Stimulated activated CD4-positive, alpha-beta T cell treated with anti-CD3 and anti-CD28 coated beads, Interleukin-4, amount 100 ng/mL, for 4 hours (primary cell): Measurements from ENCODE around the gene TMCO4.

Experiments used
- DNase-seq, 2 experiments: peaks; one replicate each; pipeline ENCODE4 v3.0.0-alpha.2; 2020

Gene TMCO4

DNA sequence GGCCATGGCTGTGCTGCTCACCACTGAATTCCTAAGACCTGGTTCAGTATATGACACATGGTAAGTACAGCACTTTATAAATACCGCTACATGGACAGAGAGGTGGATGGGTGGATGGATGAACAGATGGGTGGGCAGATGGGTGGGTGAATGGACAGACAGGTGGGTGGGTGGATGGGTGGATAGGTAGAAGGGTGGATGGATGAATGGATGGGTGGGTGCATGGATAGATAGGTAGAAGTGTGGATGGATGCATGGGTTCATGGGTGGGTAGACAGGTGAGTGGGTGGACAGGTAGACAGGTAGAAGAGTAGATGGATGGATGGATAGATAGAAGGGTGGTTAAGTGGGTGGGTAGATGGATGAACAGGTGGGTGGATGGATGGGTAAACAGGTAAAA lies 54.8 kb downstream of the TMCO4 start:
- DNase-seq = no peak

DNA sequence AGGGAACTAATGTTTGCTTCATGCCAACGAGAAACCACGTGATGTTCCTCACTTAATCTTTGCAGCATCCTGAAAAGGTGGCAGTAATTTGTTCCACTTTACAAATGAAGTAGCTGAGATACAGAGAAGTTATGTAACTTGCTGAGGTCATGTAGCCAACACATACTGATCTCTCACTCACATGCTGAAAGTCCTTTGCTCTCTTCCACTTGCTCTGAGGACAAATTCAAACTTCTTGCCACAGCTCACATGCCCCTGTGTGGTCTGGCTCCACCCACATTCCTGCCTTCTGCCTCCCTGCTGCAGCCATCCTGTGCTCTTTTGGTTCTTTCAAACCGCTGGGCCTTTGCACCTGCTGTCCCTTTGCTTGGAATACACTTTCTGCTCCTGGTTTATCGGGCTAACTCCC lies 55.4 kb downstream of the TMCO4 start:
- no peak for DNase-seq

DNA sequence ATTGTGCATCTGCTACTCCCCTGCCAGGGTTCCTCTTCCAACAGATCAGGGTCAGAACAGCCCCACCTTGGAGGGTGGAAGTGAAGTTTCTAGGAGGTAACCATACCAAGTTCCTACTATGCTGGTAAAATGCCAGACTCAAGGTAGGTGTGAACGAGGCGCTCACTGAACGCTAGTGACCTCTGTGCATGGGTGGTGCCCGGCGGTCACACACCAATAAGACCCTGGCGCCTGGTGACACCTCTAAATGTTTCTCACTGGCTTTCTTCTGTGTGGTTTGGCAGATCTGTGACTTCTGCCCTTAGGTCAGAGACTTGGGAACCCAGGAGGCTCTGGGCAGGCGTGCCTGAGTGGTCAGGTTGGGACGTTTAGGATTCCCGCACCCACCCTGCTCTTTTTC lies 55.9 kb downstream of the TMCO4 start:
- DNase-seq = no peak

DNA sequence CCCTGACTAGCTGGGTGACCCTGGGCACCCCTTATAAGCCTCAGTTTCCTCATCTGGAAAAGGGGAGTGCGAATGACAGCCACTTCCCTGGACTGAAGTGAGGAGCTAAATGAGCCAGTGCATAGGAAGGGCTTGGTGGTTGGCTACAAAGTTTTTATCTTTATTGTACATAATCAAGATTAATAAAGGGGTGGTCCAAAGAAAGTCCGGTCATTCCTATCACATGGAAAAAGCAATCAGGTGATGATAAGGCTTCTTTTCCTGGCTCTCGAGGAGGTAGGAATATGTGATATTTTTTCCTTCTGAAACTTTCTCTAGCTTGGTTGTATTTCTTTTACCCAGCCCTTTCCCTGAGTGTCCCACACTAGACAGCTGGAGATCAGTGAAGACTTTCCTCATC lies 56.5 kb downstream of the TMCO4 start:
- no peak for DNase-seq

DNA sequence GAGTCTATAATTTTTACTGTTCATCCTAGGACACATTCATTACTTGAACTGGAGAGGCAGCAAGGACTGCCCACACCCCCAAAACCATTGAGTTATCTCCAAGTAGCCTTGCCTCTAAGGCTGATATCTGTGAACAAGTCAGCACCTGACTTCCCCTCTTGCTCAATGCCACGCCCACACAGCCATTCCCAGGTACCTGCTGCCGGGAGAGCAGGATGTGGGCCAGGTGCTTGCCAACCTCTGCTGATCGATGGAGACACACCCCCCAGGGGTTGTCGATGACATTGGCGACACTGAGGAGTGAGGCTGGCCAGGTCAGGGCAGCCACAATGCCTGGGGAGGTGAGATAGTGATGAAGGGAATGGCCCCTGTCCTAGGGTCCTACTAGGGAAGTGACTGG lies 60.1 kb downstream of the TMCO4 start:
- no peak for DNase-seq

DNA sequence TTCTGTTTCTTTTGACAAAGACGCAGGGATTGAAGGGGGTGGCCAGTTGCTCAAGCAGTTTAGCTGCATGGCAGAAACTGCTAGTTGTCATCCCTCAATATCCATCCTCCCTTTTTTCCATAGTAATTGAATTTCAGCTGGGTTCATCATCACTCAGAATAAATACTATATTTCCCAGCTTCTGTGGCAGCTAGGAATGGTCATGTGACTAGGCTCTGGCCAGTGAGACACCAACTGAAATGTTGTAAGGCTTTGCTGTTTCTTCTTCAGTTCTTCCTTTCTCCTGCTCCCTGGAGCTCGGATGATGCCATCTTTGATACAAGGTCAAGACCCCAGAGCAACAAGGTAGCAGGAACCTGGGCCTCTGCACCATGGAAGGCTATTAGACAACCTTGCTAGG lies 61.0 kb downstream of the TMCO4 start:
- DNase-seq = no peak

DNA sequence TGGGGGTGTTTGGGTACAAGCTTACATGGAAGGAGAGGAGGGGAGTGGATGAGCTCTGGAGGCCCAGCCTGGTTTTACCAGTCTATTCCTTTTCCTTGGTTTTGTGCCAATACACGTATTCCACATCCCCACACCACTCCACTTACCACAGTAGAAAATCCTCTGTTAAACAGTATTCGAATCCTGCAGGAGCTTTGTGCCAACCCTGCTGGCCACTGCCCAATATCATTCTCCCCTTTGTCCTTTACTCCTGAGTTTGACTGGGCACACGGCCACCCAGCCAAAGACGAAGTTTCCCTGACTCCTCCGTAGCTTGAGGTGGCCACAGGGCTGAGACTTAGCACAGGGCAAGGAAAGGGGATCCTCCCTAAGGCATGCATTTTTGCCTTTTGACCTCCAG lies 61.6 kb downstream of the TMCO4 start:
- DNase-seq = no peak

DNA sequence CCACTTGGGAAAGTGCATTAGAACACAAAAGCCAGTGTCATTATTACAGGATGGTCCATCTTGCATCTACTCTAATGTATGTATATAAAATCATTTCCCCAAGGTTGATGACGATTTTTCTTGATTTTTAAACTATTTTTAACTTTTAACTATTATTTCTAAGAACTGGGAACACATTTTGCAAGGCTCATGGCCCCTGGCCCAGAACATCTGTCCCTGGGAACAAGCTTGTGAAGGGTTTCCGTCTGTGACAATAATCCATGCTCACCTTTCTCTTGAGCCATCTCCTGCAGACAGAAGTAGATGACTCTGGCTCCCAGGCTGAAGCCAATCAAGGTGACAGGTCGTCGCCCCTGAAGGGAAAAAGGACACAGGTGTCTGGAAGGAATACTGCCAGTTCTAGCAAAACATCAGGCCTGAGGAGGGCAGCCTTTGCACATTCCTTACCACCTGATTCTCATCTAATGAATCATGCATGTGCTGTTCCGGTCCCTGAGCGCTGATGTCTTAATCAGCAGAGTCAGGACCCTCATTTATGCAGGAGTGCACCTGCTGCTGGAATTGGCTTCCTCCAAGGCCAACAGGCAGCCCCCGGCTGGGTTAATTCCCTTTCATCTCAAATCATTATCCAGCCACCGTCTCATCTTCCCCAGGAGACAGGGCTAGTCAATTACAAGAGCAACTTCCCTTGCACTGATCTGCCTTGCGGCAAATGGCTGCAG lies 62.5 kb downstream of the TMCO4 start:
- no peak for DNase-seq

DNA sequence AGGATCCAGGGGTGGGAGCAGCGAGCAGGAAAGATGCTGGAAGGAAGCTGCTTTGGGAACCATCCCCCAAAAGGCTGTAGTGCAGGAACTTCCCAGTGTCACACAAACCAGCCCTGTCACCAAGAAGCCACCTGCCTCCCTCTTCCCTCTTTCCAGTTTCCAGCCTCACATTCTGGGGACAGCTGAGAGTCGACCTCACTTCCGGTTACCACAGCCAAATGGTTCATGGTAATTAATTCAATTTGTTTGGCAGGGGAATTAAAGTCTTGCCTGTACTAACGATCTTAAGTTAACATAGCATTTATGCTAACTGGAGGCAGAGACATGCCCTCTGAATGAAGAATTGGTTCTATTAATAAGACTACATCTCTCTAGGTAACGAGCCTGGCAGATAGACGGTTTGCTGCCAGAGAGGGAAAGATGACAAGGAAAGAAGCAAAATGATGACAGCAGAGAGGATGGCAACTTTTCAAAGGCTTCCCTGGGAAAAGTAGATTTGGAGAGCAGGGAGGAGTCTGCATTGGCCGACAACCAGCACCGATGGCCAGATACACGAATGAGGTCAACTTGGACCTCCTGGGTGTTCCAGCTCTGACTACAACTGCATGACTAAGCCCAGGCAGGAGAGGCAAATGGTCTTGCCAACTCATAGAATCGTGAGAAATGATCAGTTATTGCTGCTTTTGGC lies 64.1 kb downstream of the TMCO4 start:
- no peak for DNase-seq

DNA sequence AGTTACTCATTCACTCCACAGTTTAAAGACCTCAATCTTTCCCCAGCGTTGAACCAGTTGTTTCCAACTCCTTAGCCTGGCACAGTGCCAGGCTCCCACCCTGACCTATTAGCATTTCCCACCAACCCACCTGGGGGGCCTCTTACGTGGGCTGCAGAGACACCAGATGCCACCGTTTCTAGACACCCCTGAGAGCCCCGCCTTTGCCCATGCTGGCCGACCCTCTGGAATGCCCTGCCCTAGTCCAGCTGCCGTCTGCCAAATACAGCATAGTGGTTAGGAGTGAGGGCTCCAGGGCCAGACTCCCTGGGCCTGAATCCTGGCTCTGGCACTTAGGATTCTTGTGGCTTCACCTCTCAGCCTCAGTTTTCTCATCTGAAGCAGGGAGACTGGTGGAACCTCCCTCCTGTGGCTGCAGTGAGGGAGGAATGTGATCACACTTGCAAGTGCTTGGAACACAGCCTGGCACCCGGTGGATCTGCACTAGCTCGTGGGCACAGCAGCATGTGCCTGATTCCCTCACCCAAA lies 65.2 kb downstream of the TMCO4 start:
- no peak for DNase-seq

DNA sequence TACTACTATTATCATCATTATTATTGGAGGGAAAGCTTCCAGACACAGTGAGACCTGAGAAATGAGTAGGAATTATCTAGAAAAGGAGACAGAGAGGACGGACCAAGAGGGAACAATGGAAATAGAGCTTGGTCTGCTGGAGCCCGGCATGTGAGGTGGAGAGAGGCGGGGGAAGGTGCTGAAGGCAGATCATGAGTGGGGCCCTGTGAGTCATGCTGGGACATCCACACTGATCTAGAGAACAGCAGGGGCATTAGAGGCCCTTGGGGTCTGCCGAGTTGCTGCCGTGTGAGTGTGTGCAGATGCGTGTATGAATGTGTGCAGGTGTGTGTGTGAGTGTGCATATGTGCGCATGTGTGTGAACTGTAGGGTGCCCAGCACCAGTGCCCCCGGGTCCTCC lies 65.7 kb downstream of the TMCO4 start:
- no peak for DNase-seq

DNA sequence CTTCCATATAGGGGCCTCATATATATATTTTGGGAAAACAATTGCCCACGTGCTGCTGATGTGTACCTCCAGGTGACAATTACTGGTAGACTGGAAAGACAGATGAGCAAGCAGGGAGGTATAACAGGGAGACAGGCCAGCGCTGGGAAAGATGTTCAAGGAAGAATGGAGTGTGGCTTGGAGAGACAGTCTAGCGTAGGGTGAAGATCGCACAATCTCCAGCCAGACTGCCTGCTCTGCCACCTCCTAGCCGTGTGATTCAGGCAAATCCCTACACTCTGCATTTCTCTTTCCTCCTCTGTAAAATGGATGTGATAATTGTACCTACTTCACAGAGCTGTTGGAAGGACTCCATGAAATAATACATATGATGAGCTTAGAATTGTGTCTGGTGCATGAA lies 66.1 kb downstream of the TMCO4 start:
- DNase-seq = no peak

DNA sequence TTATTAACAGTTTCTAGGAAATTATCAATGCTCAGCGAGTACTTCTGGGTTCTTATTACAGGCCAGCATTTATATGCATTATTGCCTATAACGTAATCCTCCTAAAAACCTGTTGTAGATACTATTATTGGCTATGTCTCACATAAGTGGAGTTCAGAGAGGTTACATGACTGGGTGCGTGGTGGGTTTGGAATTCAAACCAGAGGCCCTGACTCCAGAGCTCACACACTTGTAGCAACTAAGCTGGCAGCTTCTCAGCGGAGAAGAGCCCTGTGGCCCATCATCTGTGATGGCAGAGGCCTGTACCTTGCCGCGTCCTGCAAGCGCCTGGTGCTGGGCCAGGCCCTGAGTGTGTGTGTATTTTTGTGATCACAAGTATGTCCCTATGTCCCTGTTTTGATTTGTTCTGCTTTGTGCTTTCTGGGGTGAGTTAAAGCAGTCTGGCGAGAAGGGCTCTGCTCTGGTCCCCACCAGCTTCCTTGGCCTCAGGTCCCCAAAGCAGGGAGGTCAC lies 68.3 kb downstream of the TMCO4 start:
- no peak for DNase-seq

DNA sequence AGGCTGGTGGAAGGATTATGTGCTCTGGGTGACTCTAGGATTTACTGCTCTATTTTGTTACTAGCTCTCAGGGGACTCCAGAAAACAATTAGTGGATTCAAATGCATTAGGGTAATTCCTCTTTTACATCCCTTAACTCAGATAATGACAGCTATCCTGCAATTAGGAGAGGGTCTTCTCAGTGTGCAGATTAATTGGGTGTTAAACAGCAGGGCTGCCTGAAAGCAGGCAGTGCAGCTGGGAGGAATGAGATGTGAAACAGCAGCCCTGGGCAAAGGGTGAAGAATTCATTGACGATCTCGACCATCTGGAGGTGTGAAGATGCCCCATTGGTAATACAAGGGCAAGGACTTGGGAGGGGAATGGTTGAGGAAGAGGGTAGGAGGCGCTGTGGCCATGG lies 68.9 kb downstream of the TMCO4 start:
- DNase-seq = no peak

DNA sequence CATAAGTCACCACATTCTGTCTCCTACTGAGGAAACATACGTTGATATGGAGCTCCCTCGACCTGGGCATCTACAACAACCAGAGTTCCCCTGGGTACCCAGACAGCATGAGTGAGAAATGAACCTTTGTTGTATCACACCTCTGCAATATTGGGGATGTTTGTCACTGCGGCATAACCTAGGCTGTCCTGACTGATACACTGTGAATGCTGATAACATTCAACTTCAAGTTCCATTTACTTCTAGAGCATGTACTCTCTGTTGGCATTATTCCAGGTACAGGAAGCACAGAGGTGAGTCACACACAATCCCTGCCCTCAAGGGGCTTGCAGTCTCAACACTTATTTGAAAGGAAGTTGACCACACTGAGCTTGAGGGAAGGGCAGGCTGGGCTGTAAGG lies 69.5 kb downstream of the TMCO4 start:
- DNase-seq = no peak

DNA sequence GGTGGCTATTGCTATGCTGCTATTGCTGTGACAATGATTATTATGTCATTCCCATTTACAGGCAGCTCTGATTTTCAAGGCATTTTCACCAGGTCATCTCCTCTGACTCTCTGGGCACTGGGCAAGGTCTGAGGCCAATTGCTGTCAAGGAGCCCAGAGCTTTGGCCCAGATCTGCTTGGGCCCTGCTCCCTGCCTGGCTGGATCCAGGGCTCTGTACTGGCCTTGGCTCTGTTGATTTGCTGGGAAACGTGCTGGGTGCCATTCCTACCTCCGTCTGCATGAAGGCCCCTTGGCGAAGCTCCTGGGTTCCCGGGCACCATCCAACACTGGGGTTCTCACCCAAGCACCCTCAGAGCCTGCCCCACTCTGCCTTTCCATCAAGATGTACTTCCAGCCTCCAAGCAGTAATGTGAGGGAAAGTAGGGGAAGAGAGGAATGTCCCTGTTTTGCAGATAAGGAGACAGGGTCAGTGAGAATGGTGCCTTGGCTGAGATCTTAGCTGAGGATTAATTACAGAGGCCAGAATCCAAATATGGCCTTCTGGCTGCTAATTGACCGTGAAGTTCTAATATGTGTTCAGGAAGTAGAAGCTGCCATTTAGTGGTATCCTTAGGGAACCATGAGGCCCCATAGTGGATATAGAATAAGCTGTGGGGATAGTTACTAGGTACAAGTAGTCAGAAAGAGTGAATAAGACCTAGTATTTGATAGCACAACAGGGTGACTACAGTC lies 71.1 kb downstream of the TMCO4 start:
- no peak for DNase-seq

DNA sequence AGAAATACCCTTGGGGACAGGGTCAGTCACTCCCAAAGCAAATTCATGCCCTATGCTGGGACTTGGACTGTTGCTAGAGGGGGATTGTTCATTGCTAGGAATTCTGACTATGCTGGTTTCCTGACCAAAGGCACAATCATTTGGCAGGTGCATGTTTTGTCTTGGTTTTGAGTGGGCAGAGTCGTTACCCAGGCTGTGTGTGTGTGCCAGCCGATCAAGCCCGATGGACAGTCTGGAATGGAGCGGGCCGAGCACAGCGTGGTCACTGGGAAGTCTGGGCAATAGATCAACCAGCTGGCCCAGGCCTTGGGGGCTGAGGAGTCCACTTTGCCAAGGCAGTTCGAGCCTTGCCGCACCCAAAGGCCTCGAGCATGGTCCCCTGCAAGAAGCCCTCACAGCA lies 74.1 kb downstream of the TMCO4 start:
- DNase-seq = no peak

DNA sequence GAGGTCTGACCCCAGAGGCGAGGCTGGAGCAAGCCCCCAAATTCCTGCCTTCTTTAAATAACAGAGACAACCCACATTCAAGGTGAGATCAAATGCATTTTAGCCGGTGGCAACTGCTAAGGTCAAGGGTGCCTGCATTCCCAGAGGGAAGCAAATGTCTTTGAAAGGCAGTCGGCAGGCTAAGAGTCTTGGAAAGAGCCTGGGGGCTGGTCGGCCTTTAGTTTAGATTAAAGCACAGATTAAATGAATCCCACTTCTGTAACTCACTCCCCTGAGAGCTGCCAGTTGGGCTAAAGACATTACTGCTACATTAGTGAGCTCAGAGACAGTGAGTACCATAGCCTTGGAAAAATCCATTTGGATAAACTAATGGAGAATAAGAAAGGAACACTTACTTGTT lies 75.8 kb downstream of the TMCO4 start:
- DNase-seq = no peak

DNA sequence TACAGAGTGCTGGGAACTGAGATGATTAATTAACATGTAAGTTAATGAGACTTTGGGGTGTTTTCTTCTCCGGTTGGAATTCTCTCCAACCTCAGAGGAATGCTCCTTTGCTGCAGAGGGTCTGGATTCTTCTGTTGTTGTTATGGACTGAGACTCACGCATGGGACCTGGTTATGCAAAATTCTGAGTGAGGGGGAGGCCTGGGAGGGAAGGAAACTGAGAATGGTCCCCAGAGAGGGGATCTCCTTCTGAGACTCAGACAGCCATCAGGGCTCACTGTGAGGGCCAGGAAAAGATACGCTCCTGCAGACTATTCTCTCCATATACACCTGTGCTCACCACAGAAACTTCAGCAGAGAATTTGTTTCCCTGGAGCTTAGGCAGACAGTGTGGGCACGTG lies 78.7 kb downstream of the TMCO4 start:
- no peak for DNase-seq

DNA sequence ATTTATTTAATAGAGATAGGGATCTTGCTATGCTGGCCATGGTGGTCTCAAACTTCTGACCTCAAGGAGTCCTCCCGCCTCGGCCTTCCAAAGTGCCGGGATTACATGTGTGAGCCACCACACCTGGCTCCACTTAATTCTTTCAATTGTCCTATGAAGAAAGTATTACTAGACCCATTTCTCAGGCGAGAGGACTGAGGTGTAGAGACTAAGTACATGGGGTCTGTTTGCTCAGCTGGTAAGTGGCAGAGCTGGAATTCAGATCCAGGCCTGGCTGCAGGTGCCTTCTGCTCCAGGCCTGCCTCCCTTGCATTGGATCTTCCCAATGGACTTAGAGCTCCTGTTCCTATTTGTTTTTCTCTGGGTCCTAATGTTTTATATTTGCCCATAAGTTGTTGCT lies 79.5 kb downstream of the TMCO4 start:
- no peak for DNase-seq

DNA sequence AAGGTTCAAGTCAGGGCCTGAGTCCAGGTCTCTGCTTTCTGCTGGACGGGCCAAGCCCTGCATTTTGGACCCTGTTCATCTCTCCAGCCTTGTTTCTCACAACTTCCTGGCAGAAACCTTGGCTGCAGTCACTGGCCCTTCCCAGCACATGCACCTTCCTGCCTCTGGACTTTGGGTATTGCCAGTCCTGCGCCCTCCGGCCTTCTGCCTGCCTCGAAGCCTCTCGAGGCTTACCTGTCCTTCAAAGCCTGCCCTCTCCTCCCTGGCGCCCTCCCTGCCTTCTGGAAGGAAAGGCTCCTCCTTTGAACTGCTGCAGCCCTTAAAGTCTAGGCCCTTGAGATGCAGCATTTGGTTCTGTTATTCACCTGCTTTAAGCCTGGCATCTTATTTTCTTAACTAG lies 82.2 kb downstream of the TMCO4 start:
- no peak for DNase-seq

DNA sequence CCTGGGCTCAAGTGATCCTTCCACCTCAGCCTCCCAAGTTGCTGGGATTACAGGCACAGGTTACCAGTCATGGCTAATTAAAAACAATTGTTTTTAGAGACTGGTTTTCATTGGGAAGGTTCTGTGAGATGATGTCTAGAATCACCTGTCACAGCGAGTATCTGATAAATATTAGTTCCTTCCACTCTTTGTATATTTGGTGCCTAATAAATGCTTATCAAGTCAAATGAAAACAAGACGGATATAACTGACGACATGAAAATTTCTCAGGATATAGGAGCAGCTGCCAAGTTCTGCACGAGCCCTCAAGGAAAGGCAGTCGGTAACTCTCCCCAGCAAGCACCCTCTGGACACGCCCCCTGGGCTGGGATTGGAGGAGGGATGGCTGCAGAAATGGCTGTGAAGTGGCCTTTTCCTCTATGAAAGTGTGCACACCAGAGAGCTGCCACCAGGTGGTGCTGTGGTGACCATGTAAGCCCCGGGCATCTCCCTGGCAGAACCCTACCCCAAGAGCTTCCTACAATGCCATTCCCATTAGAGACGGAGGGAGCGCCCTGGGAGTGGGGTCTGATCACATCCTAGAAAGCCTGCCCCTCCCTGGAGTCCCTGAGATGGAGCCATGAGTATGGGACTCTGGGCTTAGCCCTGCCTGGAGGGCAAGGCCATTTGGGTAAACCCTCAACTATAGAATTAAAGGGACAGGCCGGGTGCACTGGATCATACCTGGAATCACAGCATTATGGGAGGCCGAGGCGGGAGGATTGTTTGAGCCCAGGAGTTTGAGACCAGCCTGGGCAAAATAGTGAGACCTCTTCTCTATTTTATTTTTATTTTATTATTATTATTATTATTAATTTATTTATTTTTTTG lies 84.1 kb downstream of the TMCO4 start:
- DNase-seq = peak; percentile 71 to 79

DNA sequence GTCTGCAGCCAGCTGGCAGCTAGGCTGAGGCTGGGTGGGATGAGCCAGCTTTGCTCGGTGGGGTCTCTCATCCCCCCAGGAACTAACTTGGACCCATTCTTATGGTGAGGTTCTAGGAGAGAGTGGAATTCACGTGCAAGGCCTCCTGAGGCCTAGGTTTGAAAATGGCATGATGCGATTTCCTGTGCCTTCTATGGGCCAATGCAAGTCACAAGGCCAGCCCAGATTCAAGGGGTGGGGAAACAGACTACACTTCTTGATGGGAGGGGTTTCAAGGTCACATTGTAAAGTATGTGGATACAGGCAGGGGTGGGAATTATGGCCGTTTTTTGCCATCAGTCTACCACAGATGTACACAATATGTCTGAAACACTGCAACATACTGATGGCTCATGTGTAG lies 86.8 kb downstream of the TMCO4 start:
- no peak for DNase-seq
